ENCODE results near the gene AQP2.

AQP2 gene

DNA sequence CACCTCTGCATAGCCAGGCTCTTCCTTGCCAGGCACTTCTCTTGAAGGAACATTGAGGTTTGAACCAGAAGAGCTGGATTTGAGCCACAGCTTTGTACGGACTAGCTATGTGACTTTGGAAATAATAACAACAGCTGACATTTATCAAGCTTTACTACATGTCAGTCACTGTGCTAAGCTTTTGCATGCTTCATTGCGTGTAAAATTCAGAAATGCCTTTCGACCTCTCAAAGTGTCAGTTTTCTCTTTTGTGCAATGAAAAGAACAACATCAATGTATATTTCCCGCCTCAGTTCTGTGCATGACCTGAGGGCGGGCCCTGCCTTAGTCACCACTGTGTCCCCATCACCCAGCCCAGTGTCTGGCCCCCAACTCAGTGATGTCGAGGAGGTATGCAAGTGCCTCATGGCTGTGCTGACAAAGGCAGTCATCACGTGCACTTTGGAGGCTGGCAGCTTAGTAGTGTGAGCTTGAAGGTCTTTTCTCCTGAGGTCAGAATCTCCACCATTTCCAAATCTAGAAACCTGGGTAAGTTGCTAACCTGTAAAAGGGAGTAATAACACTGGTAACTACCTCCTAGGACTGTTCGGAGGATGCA is 17.9 kb upstream of the AQP2 start:
- H3K4me3 ChIP-seq (ENCODE audit: low read depth, low read length): no peak overlapping the region
- no peak for DNase-seq (ENCODE audit: low read depth)
- TF ChIP-seq, protein P1, sequence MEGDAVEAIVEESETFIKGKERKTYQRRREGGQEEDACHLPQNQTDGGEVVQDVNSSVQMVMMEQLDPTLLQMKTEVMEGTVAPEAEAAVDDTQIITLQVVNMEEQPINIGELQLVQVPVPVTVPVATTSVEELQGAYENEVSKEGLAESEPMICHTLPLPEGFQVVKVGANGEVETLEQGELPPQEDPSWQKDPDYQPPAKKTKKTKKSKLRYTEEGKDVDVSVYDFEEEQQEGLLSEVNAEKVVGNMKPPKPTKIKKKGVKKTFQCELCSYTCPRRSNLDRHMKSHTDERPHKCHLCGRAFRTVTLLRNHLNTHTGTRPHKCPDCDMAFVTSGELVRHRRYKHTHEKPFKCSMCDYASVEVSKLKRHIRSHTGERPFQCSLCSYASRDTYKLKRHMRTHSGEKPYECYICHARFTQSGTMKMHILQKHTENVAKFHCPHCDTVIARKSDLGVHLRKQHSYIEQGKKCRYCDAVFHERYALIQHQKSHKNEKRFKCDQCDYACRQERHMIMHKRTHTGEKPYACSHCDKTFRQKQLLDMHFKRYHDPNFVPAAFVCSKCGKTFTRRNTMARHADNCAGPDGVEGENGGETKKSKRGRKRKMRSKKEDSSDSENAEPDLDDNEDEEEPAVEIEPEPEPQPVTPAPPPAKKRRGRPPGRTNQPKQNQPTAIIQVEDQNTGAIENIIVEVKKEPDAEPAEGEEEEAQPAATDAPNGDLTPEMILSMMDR (conservative IDR thresholded peaks at IDR 0.05; ENCODE audit: low read depth, low read length): no peak

DNA sequence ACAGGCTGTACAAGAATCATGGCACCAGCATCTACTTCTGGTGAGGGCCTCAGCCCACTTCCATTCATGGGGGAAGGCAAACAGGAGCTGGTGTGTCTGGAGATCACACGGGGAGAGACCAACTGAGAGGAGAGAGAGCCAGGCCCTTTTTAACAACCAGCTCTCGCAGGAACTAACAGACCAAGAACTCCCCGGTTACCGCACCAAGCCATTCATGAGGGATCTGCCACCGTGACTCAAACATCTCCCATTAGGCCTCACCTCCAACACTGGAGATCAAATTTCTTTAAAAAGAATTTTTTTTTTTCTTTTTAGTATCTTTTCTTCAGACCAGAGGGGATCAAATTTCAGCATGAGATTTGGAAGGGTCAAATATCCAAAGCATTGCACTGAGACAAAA is 16.7 kb upstream of the AQP2 start:
- no peak overlapping the region for H3K4me3 ChIP-seq (ENCODE audit: low read depth, low read length)
- peak; percentile 83 for DNase-seq (ENCODE audit: low read depth)
- TF ChIP-seq, protein P1 (conservative IDR thresholded peaks at IDR 0.05; ENCODE audit: low read depth, low read length): no peak

DNA sequence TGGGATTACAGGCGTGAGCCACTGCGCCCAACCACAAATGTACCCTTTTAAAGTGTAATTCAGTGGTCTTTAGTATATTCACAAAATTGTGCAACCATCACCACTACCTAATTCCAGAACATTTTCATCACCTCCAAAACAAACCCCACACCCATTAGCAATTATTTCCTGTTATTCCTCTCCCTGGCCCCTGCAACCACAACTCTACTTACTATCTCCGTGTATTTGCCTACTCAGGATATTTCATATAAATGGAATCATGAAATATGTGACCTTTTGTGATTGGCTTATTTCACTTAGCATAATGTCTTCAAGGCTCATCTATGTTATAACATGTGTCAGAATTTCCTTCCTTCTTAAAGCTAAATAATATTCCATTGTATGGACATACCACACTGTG is 16.0 kb upstream of the AQP2 start:
- peak; percentile 63 for DNase-seq (ENCODE audit: low read depth)
- TF ChIP-seq, protein P1 (conservative IDR thresholded peaks at IDR 0.05; ENCODE audit: low read depth, low read length): no peak

DNA sequence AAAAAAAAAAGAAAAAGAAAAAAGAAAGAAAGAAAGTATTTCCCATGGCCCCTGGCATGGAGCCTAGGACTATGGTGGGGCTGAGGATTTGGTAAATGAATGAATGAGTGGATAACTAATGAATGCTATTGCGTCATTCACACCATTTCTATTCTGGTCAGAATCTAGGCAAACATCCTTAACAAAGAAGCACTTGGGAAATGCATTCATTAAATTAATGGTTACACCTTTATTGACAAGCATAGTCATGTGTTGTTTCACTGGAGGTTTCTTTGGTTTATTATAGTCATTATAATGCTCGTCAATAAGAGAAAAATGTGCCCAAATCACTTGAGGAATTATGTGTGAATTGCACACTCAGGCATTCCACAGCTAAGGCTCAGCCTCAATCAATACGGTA is 13.6 kb upstream of the AQP2 start:
- H3K4me3 ChIP-seq (ENCODE audit: low read depth, low read length): no peak overlapping the region
- TF ChIP-seq, protein P1 (conservative IDR thresholded peaks at IDR 0.05; ENCODE audit: low read depth, low read length): no peak
- DNase-seq (ENCODE audit: low read depth): no peak

More for the DNA sequence above, 16.0 kb upstream of the AQP2 start:
- no peak overlapping the region for H3K4me3 ChIP-seq (ENCODE audit: low read depth, low read length)

DNA sequence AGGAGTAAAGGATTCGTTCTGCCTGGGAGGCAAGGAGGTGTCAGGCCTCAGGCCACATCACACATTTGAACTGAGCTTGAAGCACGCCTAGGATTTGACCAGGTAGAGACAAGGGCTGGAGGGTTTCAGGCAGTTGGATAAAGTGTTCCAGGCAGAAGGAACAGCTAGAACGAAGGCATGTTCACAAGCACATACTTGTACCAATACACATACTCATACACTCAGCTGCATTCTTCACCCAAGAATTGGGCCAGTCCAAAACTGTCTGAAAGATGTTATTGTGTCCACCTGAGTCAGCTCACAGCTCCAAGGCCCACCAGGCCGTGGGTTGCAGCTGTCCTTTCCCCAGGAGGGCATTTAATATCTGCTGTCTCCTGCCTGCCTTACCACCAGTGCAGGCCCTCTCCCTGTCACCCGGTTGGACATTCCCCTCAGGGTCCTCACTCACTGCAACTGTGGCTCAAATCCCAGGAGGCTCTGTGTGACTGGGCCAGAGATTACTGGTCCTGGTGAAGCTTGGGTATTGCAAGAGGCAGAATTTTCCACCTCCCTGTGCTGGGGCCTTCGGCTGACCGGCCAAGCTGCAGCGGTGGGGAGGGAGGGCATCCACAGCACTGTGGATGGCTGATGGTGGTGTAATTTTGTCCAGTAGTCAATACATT is 12.8 kb upstream of the AQP2 start:
- no peak for DNase-seq (ENCODE audit: low read depth)

DNA sequence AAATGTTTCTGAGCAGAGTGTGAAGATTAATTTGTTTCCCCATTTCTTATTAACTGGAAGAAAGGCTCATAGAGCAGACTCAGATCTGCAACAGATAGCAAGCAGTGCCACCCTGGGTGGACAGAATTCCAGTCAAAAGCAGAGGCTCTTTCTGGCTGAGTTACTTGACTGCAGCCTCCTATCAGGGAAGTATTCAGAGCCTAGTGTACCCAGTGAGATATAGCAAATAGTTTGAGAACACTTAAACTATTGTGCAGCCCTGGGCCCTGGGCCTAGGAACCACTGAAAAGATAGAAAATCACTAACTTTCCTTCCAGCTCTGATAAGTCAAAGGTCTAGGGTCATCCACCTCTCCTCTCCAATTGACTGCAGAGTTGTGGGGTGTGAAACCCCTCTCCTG is 11.2 kb upstream of the AQP2 start:
- DNase-seq (ENCODE audit: low read depth): no peak
- TF ChIP-seq, protein P1 (conservative IDR thresholded peaks at IDR 0.05; ENCODE audit: low read depth, low read length): no peak
- H3K4me3 ChIP-seq (ENCODE audit: low read depth, low read length): no peak overlapping the region

More for the DNA sequence above, 12.8 kb upstream of the AQP2 start:
- H3K4me3 ChIP-seq (ENCODE audit: low read depth, low read length): no peak overlapping the region
- TF ChIP-seq, protein P1 (conservative IDR thresholded peaks at IDR 0.05; ENCODE audit: low read depth, low read length): no peak

DNA sequence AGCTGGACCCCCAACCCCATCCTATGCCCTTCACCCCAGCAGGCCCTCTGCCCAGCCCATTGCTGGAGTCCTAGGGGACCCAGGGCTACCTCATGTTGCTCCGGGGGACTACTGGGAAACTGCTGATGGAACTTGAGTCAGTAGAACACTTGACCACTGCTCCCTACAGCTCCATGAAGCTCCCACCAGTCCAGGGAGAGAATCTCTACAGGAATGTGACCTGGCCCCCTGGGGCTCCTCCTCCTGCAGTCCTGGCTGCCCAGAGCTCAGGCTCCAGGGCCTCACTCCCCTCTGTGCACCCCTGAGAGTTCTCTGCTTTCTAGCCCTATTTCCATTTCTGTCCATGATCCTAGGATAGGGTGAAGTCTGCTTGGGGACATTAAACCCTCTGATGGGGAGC is 10.8 kb upstream of the AQP2 start:
- H3K4me3 ChIP-seq (ENCODE audit: low read depth, low read length): no peak overlapping the region
- peak; percentile 26 for DNase-seq (ENCODE audit: low read depth)

More for the DNA sequence above, 10.8 kb upstream of the AQP2 start:
- TF ChIP-seq, protein P1 (conservative IDR thresholded peaks at IDR 0.05; ENCODE audit: low read depth, low read length): no peak

Measured in choroid plexus epithelial cell (primary cell).